ENCODE results near the gene PPARA. TPM values are rescaled to one million over a fixed set of nuclear protein-coding genes. Genes with fewer than 3 reads are reported as not detected.
A peak's percentile ranks its signal among the peaks of the same experiment; 100 is the strongest.

The PPARA gene
- total and polyA plus RNA-seq, 9 of the 15 experiments (the other 6 are each of a cell fraction or from before 2014, with no cell fraction given) = 0.64 to 5.3 (median 3.5) TPM

DNA sequence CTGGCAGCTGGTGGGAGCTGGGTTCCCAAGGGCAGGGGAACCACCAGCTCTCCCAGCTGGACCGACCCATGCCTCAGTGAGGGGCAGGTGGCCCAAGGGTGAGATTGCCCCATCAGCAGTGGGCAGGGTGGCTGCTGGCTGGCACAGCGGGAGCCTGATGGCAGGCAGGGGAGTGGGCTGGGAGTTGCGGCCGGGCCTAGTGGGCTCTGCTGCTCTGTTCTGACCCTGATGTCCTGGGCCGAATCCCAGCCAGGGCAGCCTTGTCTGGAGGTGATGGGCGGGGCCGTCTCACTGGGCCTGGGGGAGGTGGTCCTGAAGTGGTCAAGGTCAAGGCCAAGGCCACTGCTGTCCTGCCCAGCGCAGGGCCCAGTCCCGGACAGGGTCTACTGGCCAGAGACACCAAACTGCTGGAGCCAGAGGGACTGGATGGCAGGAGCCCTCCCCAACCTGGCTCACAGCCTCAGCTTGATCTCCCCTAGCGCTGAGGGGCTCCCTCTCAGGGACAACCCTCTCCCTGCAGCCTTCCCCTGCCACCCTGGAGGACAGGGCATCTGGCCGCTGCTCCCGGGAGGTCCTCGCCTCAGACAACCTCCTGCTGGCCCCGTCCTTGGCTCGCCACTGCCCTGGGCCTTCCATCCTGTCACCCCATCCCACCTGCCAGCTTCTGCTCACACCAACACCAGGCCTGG, 26.5 kb upstream of the PPARA start:
- FAIRE-seq = no peak
- H3K4me3 ChIP-seq = no peak overlapping the region
- H3K9ac ChIP-seq (ENCODE audit: insufficient read depth in 1 of 2, low read depth in 2 of 2, low read length in 2 of 2) = peak overlapping the region in 1 of 2 experiments; percentile 36; a peak in 1 of 4 replicates
- no peak overlapping the region for H3K4me2 ChIP-seq (ENCODE audit: insufficient read depth, low read length)
- TF ChIP-seq, protein P1, sequence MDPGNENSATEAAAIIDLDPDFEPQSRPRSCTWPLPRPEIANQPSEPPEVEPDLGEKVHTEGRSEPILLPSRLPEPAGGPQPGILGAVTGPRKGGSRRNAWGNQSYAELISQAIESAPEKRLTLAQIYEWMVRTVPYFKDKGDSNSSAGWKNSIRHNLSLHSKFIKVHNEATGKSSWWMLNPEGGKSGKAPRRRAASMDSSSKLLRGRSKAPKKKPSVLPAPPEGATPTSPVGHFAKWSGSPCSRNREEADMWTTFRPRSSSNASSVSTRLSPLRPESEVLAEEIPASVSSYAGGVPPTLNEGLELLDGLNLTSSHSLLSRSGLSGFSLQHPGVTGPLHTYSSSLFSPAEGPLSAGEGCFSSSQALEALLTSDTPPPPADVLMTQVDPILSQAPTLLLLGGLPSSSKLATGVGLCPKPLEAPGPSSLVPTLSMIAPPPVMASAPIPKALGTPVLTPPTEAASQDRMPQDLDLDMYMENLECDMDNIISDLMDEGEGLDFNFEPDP (CRISPR knock-in tag; IDR thresholded peaks at IDR 0.05) = no peak
- TF ChIP-seq ASH1L (IDR thresholded peaks at IDR 0.05; ENCODE audit: borderline replicate concordance, low read depth, partially characterized antibody) (no peak), SMARCB1 (IDR thresholded peaks at IDR 0.05; ENCODE audit: insufficient read length, low read depth) (no peak), TAF9B (IDR thresholded peaks at IDR 0.05; ENCODE audit: partially characterized antibody) (no peak), ZNF175 (CRISPR knock-in tag; IDR thresholded peaks at IDR 0.05; ENCODE audit: low read depth) (no peak), SP2 (IDR thresholded peaks at IDR 0.05; ENCODE audit: extremely low read depth, low read depth, low read length, poor library complexity, severe bottlenecking) (no peak), ZNF551 (CRISPR knock-in tag; IDR thresholded peaks at IDR 0.05) (no peak), SMAD2 (IDR thresholded peaks at IDR 0.05; ENCODE audit: low read depth, low read length) (no peak), ELF4 (CRISPR knock-in tag; IDR thresholded peaks at IDR 0.05) (no peak), ZNF583 (CRISPR knock-in tag; IDR thresholded peaks at IDR 0.05) (no peak), SIN3A (IDR thresholded peaks at IDR 0.05; ENCODE audit: borderline replicate concordance in 2 of 2, control insufficient read depth in 1 of 2, low read depth in 2 of 2, low read length in 2 of 2) (no peak), KDM5B (IDR thresholded peaks at IDR 0.05; ENCODE audit: insufficient replicate concordance, low read depth, low read length) (no peak)
- no peak for DNase-seq (ENCODE audit: extremely low read depth in 1 of 4, low spot score in 3 of 4)
- H3K4me1 ChIP-seq (replicated peaks in 1 of 2; ENCODE audit: control insufficient read depth in 2 of 2, insufficient read depth in 2 of 2, low read length in 2 of 2) = peaks cover 0 to 66% of the 10 kb centered on the region in 2 experiments; a peak in 3 of 5 replicates
- CTCF ChIA-PET (ENCODE audit: low intra/inter-chr PET ratio) = interaction anchor here (0.6 to 3.4 kb wide), 2 partner anchors 43 to 191 kb away, joined by 3 to 40 read pairs; no protein-coding TSS in a partner anchor
- WGBS (ENCODE audit: insufficient coverage, low coverage, missing lambda C conversion rate) = 75% methylated on average over 7 of the region's 15 CpGs
- in situ Hi-C loops (cut with MboI) = loop anchor here (5.0 to 10.0 kb wide), 2 partner anchors 188 to 421 kb away; no protein-coding TSS in a partner anchor
- H3K36me3 ChIP-seq (ENCODE audit: control insufficient read depth, insufficient read depth, low read length) = no peaks in the 10 kb centered on the region
- H4K20me1 ChIP-seq (replicated peaks; ENCODE audit: control insufficient read depth, insufficient read depth, low read length) = no peaks in the 10 kb centered on the region
- H3K79me2 ChIP-seq (ENCODE audit: control insufficient read depth, insufficient read depth, low read length) = no peaks in the 10 kb centered on the region
- POLR2A ChIA-PET = interaction anchor here (1.0 kb wide), 1 partner anchor 198 kb away, joined by 3 read pairs; no protein-coding TSS in a partner anchor
- intact Hi-C loops (cut with micrococcal nuclease) = loop anchor here (5.0 kb wide), 1 partner anchor 418 kb away; no protein-coding TSS in a partner anchor
- no peaks in the 10 kb centered on the region for H3K9me1 ChIP-seq (ENCODE audit: control insufficient read depth, insufficient read depth, low read length)
- no peaks in the 10 kb centered on the region for H3K9me3 ChIP-seq (replicated peaks; ENCODE audit: control insufficient read depth, insufficient read depth, low read depth, low read length)
- H3K27ac ChIP-seq (ENCODE audit: extremely low read depth, low read depth, low read length) = no peak overlapping the region
- no peaks in the 10 kb centered on the region for H3K27me3 ChIP-seq (ENCODE audit: control insufficient read depth in 2 of 2, insufficient read depth in 2 of 2, low read length in 2 of 2)
- no peak overlapping the region for H2AFZ ChIP-seq (ENCODE audit: low read depth, low read length)
- ATAC-seq = no peak
- BruUV-seq (replicated peaks) = no TSS peak

Data from K562 (cell line).